Transverse colon (tissue), 4 donors: ENCODE data around the gene XKRX.

Experiments
- CTCF ChIP-seq, 5 experiments: fragments of 200-600 bp in 3 of 5; fragments of 450-650 bp in 2 of 5; sonication (generic) in 3 of 5; IDR thresholded peaks; 1 replicate in 2 of 5; 2 replicates in 3 of 5; pipeline ENCODE4 v1.5.1; 2016 to 2017; ENCODE audit warnings: antibody characterized with exemption in 5 of 5, inconsistent platforms in 3 of 5, mild to moderate bottlenecking in 2 of 5, moderate library complexity in 1 of 5
- EP300 ChIP-seq: sonication (generic); formaldehyde crosslinking; IDR thresholded peaks from one replicate; pipeline ENCODE4 v1.6.1; 2017; ENCODE audit warnings: antibody characterized with exemption, low read depth
- POLR2A ChIP-seq: fragments of 450-650 bp; IDR thresholded peaks from one replicate; pipeline ENCODE4 v1.6.1; 2016; ENCODE audit warnings: antibody characterized with exemption, mild to moderate bottlenecking, moderate library complexity
- POLR2AphosphoS5 ChIP-seq, 3 donors: sonication (generic); formaldehyde crosslinking; IDR thresholded peaks; one replicate each; pipeline ENCODE4 v1.6.1; 2016; ENCODE audit warnings: antibody characterized with exemption in 3 of 3

- TF ChIP-seq CTCF (IDR thresholded peaks at IDR 0.05) (no peak), POLR2AphosphoS5 (IDR thresholded peaks at IDR 0.05) (no peak), EP300 (no peak), POLR2A (no peak)
Measured at GRCh38 chrX:100931218-100931924, 2.7 kb upstream of the XKRX start.
